Measurements from ENCODE around the gene KANTR. TPM values are rescaled to one million over a fixed set of nuclear protein-coding genes. Genes with fewer than 3 reads are reported as not detected.

Gene KANTR
- total and polyA plus RNA-seq, 2 of the 4 experiments (the other 2 are of a cell fraction), result 1.6 to 6.3 TPM

DNA sequence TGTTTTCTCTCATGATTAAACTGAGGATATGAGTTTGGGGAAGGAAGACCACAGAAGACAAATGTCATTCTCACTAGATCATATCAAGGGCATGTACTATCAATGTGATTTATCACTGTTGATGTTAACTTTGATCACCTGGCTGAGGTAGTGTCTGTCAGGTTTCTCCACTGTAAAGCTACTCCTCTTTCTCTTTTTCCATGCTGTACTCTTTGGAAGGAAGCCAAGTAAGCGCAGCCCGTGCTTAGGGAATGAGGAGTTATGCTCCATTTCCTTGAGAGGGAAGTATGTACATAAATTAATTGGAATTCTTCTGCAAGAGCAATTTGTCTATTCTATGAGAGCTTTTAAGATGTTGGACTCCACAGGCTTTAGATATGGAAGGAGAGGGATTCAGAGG is 4.0 kb upstream of the KANTR start:
- Histone ChIP-seq H3K9me3 (ENCODE audit: control insufficient read depth, insufficient read depth, low read length) (no peaks in the 10 kb centered on the region), H2BK5ac (ENCODE audit: low read depth, low read length, poor library complexity, severe bottlenecking) (no peak overlapping the region), H2AK9ac (replicated peaks; ENCODE audit: low read depth, low read length, poor library complexity) (no peak overlapping the region), H3K9ac (ENCODE audit: low read depth, low read length) (no peak overlapping the region), H3K79me1 (ENCODE audit: low read depth in 1 of 2, low read length in 2 of 2) (peaks cover 5 to 19% of the 10 kb centered on the region in 2 experiments; a peak in 2 of 4 replicates), H3K9me1 (ENCODE audit: insufficient read depth, low read length) (no peaks in the 10 kb centered on the region), H4K5ac (ENCODE audit: low read depth, low read length) (no peak overlapping the region), H2AFZ (replicated peaks; ENCODE audit: low read length, poor library complexity) (no peak overlapping the region), H4K91ac (ENCODE audit: insufficient read depth, low read depth, low read length) (no peak overlapping the region), H3K4me2 (ENCODE audit: low read depth, low read length) (no peak overlapping the region), H3K4ac (ENCODE audit: low read depth, low read length) (no peak overlapping the region), H3K27me3 (ENCODE audit: control insufficient read depth, insufficient read depth, low read length) (no peaks in the 10 kb centered on the region), H2AK5ac (ENCODE audit: low read depth, low read length) (no peak overlapping the region), H3K56ac (ENCODE audit: extremely low read depth, insufficient read depth, low read length) (no peak overlapping the region), H2BK120ac (ENCODE audit: low read depth, low read length) (no peak overlapping the region), H2BK15ac (ENCODE audit: low read depth, low read length) (no peak overlapping the region), H3K18ac (ENCODE audit: low read depth, low read length) (no peak overlapping the region), H3K27ac (ENCODE audit: insufficient read depth, low read length) (no peak overlapping the region), H3K4me3 (ENCODE audit: insufficient read depth, low read depth, low read length) (no peak overlapping the region), H3K36me3 (ENCODE audit: control insufficient read depth, insufficient read depth, low read length) (peaks cover 22% of the 10 kb centered on the region), H3K23ac (ENCODE audit: low read depth, low read length) (no peak overlapping the region), H3K4me1 (ENCODE audit: control insufficient read depth, insufficient read depth, low read length) (no peaks in the 10 kb centered on the region), H4K20me1 (ENCODE audit: insufficient read depth, low read length) (peaks cover 11% of the 10 kb centered on the region; the same call in 1 of the 2 replicates), H3K14ac (replicated peaks; ENCODE audit: low read depth, low read length) (no peak overlapping the region), H4K8ac (ENCODE audit: low read depth in 2 of 2, low read length in 2 of 2) (no peak overlapping the region), H2BK20ac (ENCODE audit: low read depth, low read length) (no peak overlapping the region)
- dilution Hi-C loops (cut with HindIII; ENCODE audit: low sequenced_read_pairs, unreplicated experiment) (no loop called here), intact Hi-C loops (cut with micrococcal nuclease) (loop anchor here (1.0 to 5.0 kb wide), 2 partner anchors 19 to 132 kb away; no protein-coding TSS in a partner anchor), in situ Hi-C loops (cut with MboI; ENCODE audit: low sequenced_read_pairs) (no loop called here)
- ATAC-seq (ENCODE audit: low read depth), result no peak
- no TSS peak for BruUV-seq (replicated peaks)
- ChIA-PET CTCF (no interaction called here), POLR2A (ENCODE audit: unreplicated experiment) (no interaction called here)
- DNase-seq, result no peak
- TF ChIP-seq, protein P1, sequence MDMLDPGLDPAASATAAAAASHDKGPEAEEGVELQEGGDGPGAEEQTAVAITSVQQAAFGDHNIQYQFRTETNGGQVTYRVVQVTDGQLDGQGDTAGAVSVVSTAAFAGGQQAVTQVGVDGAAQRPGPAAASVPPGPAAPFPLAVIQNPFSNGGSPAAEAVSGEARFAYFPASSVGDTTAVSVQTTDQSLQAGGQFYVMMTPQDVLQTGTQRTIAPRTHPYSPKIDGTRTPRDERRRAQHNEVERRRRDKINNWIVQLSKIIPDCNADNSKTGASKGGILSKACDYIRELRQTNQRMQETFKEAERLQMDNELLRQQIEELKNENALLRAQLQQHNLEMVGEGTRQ (IDR thresholded peaks at IDR 0.05; ENCODE audit: low read depth, low read length), result no peak
- TF ChIP-seq RFX5 (IDR thresholded peaks at IDR 0.05; ENCODE audit: low read depth, low read length) (no peak), NFE2L2 (IDR thresholded peaks at IDR 0.05; ENCODE audit: low read depth, low read length) (no peak), SMC3 (IDR thresholded peaks at IDR 0.05; ENCODE audit: low read depth, low read length) (no peak), RAD21 (IDR thresholded peaks at IDR 0.05; ENCODE audit: low read length) (no peak), MAFK (IDR thresholded peaks at IDR 0.05; ENCODE audit: low read depth, low read length) (no peak), POLR2A (IDR thresholded peaks at IDR 0.05; ENCODE audit: low read depth, low read length) (no peak; the same call in 1 of the 2 replicates), MXI1 (IDR thresholded peaks at IDR 0.05; ENCODE audit: borderline replicate concordance, low read depth, low read length) (no peak), MAZ (IDR thresholded peaks at IDR 0.05; ENCODE audit: borderline replicate concordance, low read depth, low read length) (no peak), BHLHE40 (IDR thresholded peaks at IDR 0.05; ENCODE audit: low read depth, low read length) (no peak)
- TF ChIP-seq, protein P2, sequence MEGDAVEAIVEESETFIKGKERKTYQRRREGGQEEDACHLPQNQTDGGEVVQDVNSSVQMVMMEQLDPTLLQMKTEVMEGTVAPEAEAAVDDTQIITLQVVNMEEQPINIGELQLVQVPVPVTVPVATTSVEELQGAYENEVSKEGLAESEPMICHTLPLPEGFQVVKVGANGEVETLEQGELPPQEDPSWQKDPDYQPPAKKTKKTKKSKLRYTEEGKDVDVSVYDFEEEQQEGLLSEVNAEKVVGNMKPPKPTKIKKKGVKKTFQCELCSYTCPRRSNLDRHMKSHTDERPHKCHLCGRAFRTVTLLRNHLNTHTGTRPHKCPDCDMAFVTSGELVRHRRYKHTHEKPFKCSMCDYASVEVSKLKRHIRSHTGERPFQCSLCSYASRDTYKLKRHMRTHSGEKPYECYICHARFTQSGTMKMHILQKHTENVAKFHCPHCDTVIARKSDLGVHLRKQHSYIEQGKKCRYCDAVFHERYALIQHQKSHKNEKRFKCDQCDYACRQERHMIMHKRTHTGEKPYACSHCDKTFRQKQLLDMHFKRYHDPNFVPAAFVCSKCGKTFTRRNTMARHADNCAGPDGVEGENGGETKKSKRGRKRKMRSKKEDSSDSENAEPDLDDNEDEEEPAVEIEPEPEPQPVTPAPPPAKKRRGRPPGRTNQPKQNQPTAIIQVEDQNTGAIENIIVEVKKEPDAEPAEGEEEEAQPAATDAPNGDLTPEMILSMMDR (conservative IDR thresholded peaks at IDR 0.05; ENCODE audit: low read depth, low read length), result no peak
- WGBS, 2 experiments (ENCODE audit: extremely low coverage in 2 of 2, insufficient read length in 1 of 2), result no CpG with 5 or more reads among the region's 2 CpGs
